ENCODE data around the gene ACTL10. TPM values are rescaled to one million over a fixed set of nuclear protein-coding genes. Genes with fewer than 3 reads are reported as not detected.

Gene ACTL10
- total RNA-seq, 2 experiments from 2014 or later, result 5.6 to 11.7 TPM

DNA sequence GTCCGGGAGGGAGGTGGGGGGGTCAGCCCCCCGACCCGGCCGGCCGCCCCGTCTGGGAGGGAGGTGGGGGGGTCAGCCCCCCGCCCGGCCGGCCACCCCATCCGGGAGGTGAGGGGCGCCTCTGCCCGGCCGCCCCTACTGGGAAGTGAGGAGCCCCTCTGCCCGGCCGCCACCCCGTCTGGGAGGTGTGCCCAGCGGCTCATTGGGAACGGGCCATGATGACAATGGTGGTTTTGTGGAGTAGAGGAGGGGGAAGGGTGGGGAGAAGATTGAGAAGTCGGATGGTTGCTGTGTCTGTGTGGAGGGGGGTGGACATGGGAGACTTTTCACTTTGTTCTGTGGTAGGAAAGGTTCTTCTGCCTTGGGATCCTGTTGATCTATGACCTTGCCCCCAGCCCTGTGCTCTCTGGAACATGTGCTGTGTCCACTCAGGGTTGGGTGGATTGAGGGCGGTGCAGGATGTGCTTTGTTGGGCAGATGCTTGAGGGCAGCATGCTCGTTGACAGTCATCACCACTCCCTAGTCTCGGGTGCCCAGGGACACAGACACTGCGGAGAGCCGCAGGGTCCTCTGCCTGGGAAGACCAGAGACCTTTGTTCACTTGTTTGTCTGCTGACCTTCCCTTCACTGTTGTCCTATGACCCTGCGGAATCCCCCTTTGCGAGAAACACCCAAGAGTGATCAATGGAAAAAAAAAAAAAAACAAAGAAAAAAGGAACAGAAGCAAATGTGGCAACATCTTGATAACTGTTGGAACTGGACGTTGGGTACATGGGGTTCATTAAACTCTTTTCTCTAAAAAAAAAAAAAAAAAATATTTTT is 35.1 kb downstream of the ACTL10 start:
- POLR2A ChIA-PET, result no interaction called here
- no TSS peak for BruUV-seq (replicated peaks)
- CTCF ChIA-PET (ENCODE audit: unreplicated experiment), result no interaction called here
- DNase-seq (ENCODE audit: low spot score), result no peak
- peaks cover 5% of the 10 kb centered on the region for H3K4me1 ChIP-seq (ENCODE audit: insufficient read depth, low read length, poor library complexity, severe bottlenecking)
- no peak overlapping the region for H3K27ac ChIP-seq (ENCODE audit: low read depth, low read length, poor library complexity, severe bottlenecking)
- H3K36me3 ChIP-seq (ENCODE audit: insufficient read depth, low read length), result no peaks in the 10 kb centered on the region
- H2AFZ ChIP-seq (ENCODE audit: low read length), result no peak overlapping the region
- H3K9me2 ChIP-seq (ENCODE audit: insufficient read depth, low read length), result no peaks in the 10 kb centered on the region
- no peaks in the 10 kb centered on the region for H4K20me1 ChIP-seq (ENCODE audit: insufficient read depth, low read length)
- intact Hi-C loops (cut with micrococcal nuclease; ENCODE audit: unreplicated experiment), result no loop called here
- H3K9me3 ChIP-seq (ENCODE audit: low read length), result no peaks in the 10 kb centered on the region
- H3K4me2 ChIP-seq (ENCODE audit: low read length), result no peak overlapping the region
- no peak for TF ChIP-seq EZH2phosphoT487 (IDR thresholded peaks at IDR 0.05; ENCODE audit: borderline replicate concordance, low read depth, low read length)
- TF ChIP-seq, protein P1, sequence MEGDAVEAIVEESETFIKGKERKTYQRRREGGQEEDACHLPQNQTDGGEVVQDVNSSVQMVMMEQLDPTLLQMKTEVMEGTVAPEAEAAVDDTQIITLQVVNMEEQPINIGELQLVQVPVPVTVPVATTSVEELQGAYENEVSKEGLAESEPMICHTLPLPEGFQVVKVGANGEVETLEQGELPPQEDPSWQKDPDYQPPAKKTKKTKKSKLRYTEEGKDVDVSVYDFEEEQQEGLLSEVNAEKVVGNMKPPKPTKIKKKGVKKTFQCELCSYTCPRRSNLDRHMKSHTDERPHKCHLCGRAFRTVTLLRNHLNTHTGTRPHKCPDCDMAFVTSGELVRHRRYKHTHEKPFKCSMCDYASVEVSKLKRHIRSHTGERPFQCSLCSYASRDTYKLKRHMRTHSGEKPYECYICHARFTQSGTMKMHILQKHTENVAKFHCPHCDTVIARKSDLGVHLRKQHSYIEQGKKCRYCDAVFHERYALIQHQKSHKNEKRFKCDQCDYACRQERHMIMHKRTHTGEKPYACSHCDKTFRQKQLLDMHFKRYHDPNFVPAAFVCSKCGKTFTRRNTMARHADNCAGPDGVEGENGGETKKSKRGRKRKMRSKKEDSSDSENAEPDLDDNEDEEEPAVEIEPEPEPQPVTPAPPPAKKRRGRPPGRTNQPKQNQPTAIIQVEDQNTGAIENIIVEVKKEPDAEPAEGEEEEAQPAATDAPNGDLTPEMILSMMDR (conservative IDR thresholded peaks at IDR 0.05; ENCODE audit: low read length), result no peak
- H3K4me3 ChIP-seq (ENCODE audit: low read depth, low read length, poor library complexity, severe bottlenecking), result no peak overlapping the region
- no peaks in the 10 kb centered on the region for H3K79me2 ChIP-seq (ENCODE audit: insufficient read depth, low read depth, low read length)

DNA sequence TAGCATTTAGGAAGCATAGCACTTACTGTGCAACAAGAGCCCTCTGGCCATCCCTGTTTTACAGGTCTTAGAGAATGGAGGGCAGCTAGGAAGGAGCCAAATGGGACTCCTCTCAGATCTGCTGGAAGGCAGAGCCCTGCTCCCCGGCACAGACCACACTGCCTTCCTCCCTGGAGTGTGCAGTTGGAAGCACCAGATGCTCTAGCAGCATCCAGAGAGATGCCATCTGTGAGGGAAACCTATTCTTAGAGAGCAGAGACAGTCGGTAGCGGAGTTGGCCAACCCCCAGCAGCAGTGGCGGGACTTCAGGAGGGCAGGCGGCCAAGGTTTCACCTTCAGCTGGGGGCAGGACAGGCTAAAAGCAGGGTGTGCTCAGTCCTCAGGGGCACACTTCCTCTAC is 36.1 kb downstream of the ACTL10 start:
- no peak overlapping the region for H3K4me2 ChIP-seq (ENCODE audit: low read length)
- intact Hi-C loops (cut with micrococcal nuclease; ENCODE audit: unreplicated experiment), result no loop called here
- CTCF ChIA-PET (ENCODE audit: unreplicated experiment), result no interaction called here

More for the DNA sequence above, 36.1 kb downstream of the ACTL10 start:
- Histone ChIP-seq H3K79me2 (ENCODE audit: insufficient read depth, low read depth, low read length) (no peaks in the 10 kb centered on the region), H3K9me3 (ENCODE audit: low read length) (no peaks in the 10 kb centered on the region), H3K36me3 (ENCODE audit: insufficient read depth, low read length) (no peaks in the 10 kb centered on the region), H3K9me2 (ENCODE audit: insufficient read depth, low read length) (no peaks in the 10 kb centered on the region), H3K4me3 (ENCODE audit: low read depth, low read length, poor library complexity, severe bottlenecking) (no peak overlapping the region), H4K20me1 (ENCODE audit: insufficient read depth, low read length) (no peaks in the 10 kb centered on the region), H3K27ac (ENCODE audit: low read depth, low read length, poor library complexity, severe bottlenecking) (no peak overlapping the region), H3K4me1 (ENCODE audit: insufficient read depth, low read length, poor library complexity, severe bottlenecking) (peaks cover 5% of the 10 kb centered on the region), H2AFZ (ENCODE audit: low read length) (no peak overlapping the region)
- POLR2A ChIA-PET, result no interaction called here
- no TSS peak for BruUV-seq (replicated peaks)
- TF ChIP-seq EZH2phosphoT487 (IDR thresholded peaks at IDR 0.05; ENCODE audit: borderline replicate concordance, low read depth, low read length), result no peak
- TF ChIP-seq, protein P1 (conservative IDR thresholded peaks at IDR 0.05; ENCODE audit: low read length), result no peak
- no peak for DNase-seq (ENCODE audit: low spot score)
